Measurements from ENCODE around the gene ZFP14.
"Not testable (repeated sequence)": the region's sequence is repeated elsewhere in the genome, so short reads cannot be mapped to it uniquely, and the experiment has no call there.

Gene ZFP14

GRCh38 chr19:36330216-36330615 is 48.8 kb downstream of the ZFP14 start:
- DNase-seq (ENCODE audit: low read depth), result no peak

- not testable (repeated sequence) for DNase-seq (ENCODE audit: low read depth)
These were observed 49.5 kb downstream of the ZFP14 start for GRCh38 chr19:36329534-36329933.

GRCh38 chr19:36326649-36327048 is 52.4 kb downstream of the ZFP14 start:
- not testable (repeated sequence) for DNase-seq (ENCODE audit: low read depth)

- not testable (repeated sequence) for DNase-seq (ENCODE audit: low read depth)
These were observed 63.8 kb downstream of the ZFP14 start for GRCh38 chr19:36315164-36315563.

GRCh38 chr19:36314053-36314452 is 64.9 kb downstream of the ZFP14 start:
- DNase-seq (ENCODE audit: low read depth), result not testable (repeated sequence)

- DNase-seq (ENCODE audit: low read depth), result not testable (repeated sequence)
These were observed 67.8 kb downstream of the ZFP14 start for GRCh38 chr19:36311098-36311760.

- DNase-seq (ENCODE audit: low read depth), result peak; percentile 22
These were observed 68.5 kb downstream of the ZFP14 start for GRCh38 chr19:36310416-36310990.

- not testable (repeated sequence) for DNase-seq (ENCODE audit: low read depth)
These were observed 69.2 kb downstream of the ZFP14 start for GRCh38 chr19:36309759-36310158.

GRCh38 chr19:36309309-36309708 is 69.7 kb downstream of the ZFP14 start:
- DNase-seq (ENCODE audit: low read depth), result not testable (repeated sequence)

- not testable (repeated sequence) for DNase-seq (ENCODE audit: low read depth)
These were observed 86.7 kb downstream of the ZFP14 start for GRCh38 chr19:36292317-36292716.
